Sigmoid colon (tissue), 4 donors: ENCODE measurements around the gene RBM17.

Source experiments
- CTCF ChIP-seq, 4 experiments: fragments of 450-650 bp in 3 of 4; fragments of 200-600 bp in 1 of 4; IDR thresholded peaks; one replicate each; pipeline ENCODE4 v1.5.1; 2016 to 2019; ENCODE audit warnings: antibody characterized with exemption in 4 of 4, mild to moderate bottlenecking in 3 of 4, moderate library complexity in 2 of 4
- POLR2A ChIP-seq, 2 donors: fragments of 450-650 bp; IDR thresholded peaks; one replicate each; pipeline ENCODE4 v1.6.1; 2016; ENCODE audit warnings: antibody characterized with exemption in 2 of 2, mild to moderate bottlenecking in 2 of 2, moderate library complexity in 2 of 2
- POLR2AphosphoS5 ChIP-seq, 4 donors: sonication (generic); formaldehyde crosslinking; IDR thresholded peaks; one replicate each; pipeline ENCODE4 v1.6.1; 2017; ENCODE audit warnings: antibody characterized with exemption in 4 of 4

- TF ChIP-seq CTCF (IDR thresholded peaks at IDR 0.05) (no peak), POLR2A (IDR thresholded peaks at IDR 0.05) (no peak), POLR2AphosphoS5 (IDR thresholded peaks at IDR 0.05) (no peak)
Measured at GRCh38 chr10:6138456-6138855, 49.6 kb downstream of the RBM17 start.
